Vein endothelial cell (primary cell): Measurements from ENCODE around the gene DNAJC2. TPM values are rescaled to one million over a fixed set of nuclear protein-coding genes. Genes with fewer than 3 reads are reported as not detected.

Experiments
- small RNA-seq: library from RNA; depleted of rRNA; stranded (forward); fragments of <200 nt; gene quantifications from one replicate; pipeline ENCODE3, GENCODE V24; 2012
- total RNA-seq: library from RNA; depleted of rRNA; stranded (reverse); fragments of >200 nt; gene quantifications from 2 replicates; pipeline ENCODE4 v1.2.3, GENCODE V29; 2012

DNAJC2 gene, protein sequence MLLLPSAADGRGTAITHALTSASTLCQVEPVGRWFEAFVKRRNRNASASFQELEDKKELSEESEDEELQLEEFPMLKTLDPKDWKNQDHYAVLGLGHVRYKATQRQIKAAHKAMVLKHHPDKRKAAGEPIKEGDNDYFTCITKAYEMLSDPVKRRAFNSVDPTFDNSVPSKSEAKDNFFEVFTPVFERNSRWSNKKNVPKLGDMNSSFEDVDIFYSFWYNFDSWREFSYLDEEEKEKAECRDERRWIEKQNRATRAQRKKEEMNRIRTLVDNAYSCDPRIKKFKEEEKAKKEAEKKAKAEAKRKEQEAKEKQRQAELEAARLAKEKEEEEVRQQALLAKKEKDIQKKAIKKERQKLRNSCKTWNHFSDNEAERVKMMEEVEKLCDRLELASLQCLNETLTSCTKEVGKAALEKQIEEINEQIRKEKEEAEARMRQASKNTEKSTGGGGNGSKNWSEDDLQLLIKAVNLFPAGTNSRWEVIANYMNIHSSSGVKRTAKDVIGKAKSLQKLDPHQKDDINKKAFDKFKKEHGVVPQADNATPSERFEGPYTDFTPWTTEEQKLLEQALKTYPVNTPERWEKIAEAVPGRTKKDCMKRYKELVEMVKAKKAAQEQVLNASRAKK
- 18.9 and 32.3 TPM in 2 replicates for total RNA-seq

GRCh38 chr7:103344453-103345149 lies at the start of gene DNAJC2:
Gene DNAJC2 (minus strand): TSS chr7:103344767. CDS start chr7:103344622, 145 bp downstream.

GRCh38 chr7:103347507-103348267 lies 3.1 kb upstream of the DNAJC2 start, which contains the start of gene PSMC2:
Gene PSMC2 (plus strand): TSS chr7:103347643. CDS start chr7:103347712, 69 bp downstream.

GRCh38 chr7:103296901-103297836 lies 47.4 kb downstream of the DNAJC2 start, which contains the start of gene PMPCB:
Gene PMPCB (plus strand): TSS chr7:103297435. CDS start chr7:103297460, 25 bp downstream.

Small RNA genes lying within 50 kb of the gene (small RNA-seq; reads per million reads assigned to genes)
- gene RPS29P16: 0.32 reads per million, percentile 11 among the genes with 10 or more reads in this experiment

Other genes with a start within 250 kb of the DNAJC2 start
- 4.2 and 5.3 TPM in 2 replicates for gene NAPEPLD, start 195.7 kb downstream of the DNAJC2 start, total RNA-seq
- 41.1 and 49.6 TPM in 2 replicates for gene PMPCB, start 47.3 kb downstream of the DNAJC2 start, total RNA-seq
- gene PSMC2, start 2.9 kb upstream of the DNAJC2 start, total RNA-seq: 155 and 221 TPM in 2 replicates
- gene SLC26A5, start 101.4 kb upstream of the DNAJC2 start, total RNA-seq: 0.33 and 0.38 TPM in 2 replicates